Cardiac septum (tissue), 1 donor: ENCODE results near the gene DUS3L. TPM values are rescaled to one million over a fixed set of nuclear protein-coding genes. Genes with fewer than 3 reads are reported as not detected.

Source experiments
- DNase-seq: peaks from one replicate; pipeline ENCODE4 v3.0.0-alpha.2; 2020; ENCODE audit warnings: low spot score
- intact Hi-C: fragments of 100-400 bp; cut with DNase I; formaldehyde crosslinking; loops from one replicate; pipeline ENCODE4 v1.14.0; 2022
- total RNA-seq: library from RNA; stranded (reverse); fragmentation: NEBNext Ultra II Directional; extraction: Animal tissue kit (Norgen Biotek cat#: 25700); gene quantifications from one replicate; pipeline ENCODE4 v1.2.1, GENCODE V29; 2021
- donor health status: DM: no; HTN: no; CAD: no.

DUS3L gene
- total RNA-seq, 1 donor from 2014 or later: 21.6 TPM

- intact Hi-C loops: loop anchor here (5.0 kb wide), 1 partner anchor 164 kb away; no protein-coding TSS in a partner anchor
These were observed 12.4 kb upstream of the DUS3L start for GRCh38 chr19:5803441-5803751.

DNA sequence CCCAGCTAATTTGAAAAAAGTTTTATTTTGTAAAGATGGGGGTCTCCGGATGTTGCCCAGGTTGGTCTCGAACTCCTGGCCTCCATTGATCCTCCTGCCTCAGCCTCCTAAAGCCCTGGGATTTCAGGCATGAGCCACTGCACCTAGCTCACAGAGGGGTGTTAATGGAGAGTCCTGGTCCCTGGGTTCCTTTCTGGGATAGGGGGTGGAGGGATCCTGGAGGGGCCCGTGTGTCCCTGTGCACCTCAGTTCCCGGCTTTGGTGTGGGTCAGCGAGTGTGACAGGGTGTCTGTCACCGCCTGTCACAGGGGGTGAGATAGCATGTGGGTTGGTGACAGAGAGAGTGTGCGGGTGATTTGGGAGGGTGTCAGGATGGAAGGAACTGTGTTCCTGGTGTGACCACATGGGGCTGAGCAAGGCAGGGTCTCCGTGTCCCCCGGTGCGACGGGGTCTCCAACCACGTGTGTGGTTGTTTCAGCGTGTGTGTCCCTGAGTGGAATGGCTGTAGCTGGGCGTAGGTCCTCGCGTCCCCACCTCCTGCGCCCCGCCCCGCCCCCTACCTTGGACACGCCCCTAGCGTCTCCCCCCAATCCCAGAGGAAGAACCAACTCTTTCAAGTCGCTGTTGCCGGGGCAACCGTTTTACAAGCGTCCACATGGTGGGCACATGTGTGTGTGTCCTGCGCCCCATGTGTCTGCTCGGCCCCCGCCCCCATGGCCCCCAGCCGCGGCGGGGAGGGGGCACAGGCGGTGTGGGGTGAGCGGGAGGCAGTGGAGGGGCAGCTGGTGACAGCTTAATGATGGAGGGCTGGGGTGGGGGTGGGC, 11.0 kb upstream of the DUS3L start:
- no peak for DNase-seq
- intact Hi-C loops: loop anchor here (5.0 kb wide), 1 partner anchor 165 kb away; no protein-coding TSS in a partner anchor

More at GRCh38 chr19:5803441-5803751, 12.4 kb upstream of the DUS3L start:
- no peak for DNase-seq

DNA sequence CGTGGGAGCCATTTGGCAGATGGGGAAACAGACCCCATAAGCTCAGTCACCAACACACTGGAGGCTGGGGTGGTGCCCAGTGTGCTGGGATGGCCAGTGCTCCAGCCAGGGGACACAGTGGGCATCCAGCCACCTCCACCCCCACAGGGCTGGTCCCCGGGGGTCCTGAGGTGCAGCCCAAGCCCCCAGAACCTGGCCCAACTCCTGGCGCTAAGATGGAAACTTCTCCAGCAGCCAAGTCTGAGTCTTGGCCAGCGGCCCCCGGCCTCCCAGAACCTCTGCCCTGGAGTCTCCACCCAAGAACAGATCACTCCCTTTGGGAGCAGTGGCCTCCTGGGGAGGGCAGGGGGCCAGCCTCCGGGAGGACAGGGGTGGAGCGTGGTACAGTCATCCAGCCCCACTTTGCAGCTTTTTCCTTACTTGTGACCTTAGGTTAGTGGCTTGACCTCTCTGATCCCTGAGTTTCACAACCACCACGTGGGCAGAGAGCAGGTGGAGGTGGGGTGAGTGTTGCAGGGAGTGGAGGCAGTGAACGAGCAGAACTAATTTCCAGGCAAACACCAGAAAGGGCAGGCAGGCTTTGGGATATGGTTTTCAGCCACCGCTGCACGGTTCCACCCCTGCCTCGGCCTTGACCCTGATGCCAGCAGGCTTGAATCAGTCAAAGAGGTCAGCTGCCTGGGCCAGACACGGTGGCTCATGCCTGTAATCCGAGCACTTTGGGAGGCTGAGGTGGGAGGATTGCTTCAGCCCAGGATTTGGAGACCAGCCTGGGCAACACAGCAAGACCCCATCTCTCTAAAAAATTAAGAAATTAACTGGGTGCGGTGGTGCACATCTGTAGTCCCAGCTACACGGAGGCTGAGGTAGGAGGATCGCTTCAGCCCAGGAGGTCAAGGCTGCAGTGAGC, 9.7 kb upstream of the DUS3L start:
- no peak for DNase-seq
- intact Hi-C loops: loop anchor here (5.0 kb wide), 1 partner anchor 167 kb away; no protein-coding TSS in a partner anchor

- intact Hi-C loops: loop anchor here (5.0 kb wide), 1 partner anchor 168 kb away; no protein-coding TSS in a partner anchor
- peak; percentile 82 for DNase-seq
These were observed 8.6 kb upstream of the DUS3L start for GRCh38 chr19:5799247-5800241.

- intact Hi-C loops: no loop called here
- DNase-seq: no peak
These were observed 7.3 kb upstream of the DUS3L start for GRCh38 chr19:5798244-5798643.

DNA sequence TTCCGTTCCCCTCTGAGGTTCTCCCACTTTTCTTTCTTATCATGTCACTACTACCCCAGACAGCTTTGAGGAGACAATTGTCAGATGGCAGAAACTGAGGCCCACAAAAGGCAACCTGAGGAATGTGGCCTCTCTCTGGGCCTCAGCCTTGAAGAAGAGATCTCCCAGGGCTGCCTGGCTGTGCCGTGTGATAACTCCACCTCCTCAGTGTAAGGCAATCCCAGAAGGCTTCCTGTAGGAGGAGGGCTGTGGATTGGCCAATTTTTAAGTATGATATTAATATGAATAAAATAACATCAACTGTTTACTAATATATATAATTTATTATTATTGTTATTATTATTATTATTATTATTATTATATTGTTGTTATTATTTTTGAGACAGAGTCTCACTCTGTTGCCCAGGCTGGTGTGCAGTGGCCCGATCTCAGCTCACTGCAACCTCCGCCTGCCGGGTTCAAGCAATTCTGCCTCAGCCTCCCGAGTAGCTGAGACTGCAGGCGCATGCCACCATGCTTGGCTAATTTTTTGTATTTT, 4.5 kb upstream of the DUS3L start:
- no peak for DNase-seq
- intact Hi-C loops: no loop called here

DNA sequence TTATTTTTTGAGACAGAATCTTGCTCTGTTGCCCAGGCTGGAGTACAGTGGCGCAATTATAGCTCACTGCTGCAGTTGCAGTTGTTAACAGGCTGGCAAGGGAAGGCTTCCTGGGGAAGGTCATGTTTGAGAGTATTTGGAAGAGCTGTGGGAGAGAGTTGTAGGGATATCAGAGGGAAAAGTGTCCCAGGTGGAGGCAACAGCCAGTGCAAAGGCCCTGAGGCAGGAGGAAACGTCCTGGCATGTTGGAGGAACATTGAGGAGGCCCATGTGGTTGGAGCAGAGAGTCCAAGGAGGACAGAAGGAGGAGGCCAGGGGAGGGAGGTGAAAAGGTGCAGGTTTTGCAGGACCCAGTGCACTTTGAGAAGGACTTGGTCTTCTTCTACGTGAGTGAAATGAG, 2.2 kb upstream of the DUS3L start:
- intact Hi-C loops: loop anchor here (5.0 kb wide), 2 partner anchors 71 to 111 kb away; partner anchors contain the start of genes CATSPERD, HSD11B1L, LONP1 and MICOS13

GRCh38 chr19:5792224-5792623, 1.3 kb upstream of the DUS3L start:
- no peak for DNase-seq

More for the DNA sequence above, 2.2 kb upstream of the DUS3L start:
- no peak for DNase-seq

GRCh38 chr19:5789886-5790558, 941 bp downstream of the DUS3L start:
- intact Hi-C loops: loop anchor here (5.0 kb wide), 2 partner anchors 68 to 108 kb away; partner anchors contain the start of genes CATSPERD, HSD11B1L, LONP1 and MICOS13
- DNase-seq: no peak

More at GRCh38 chr19:5792224-5792623, 1.3 kb upstream of the DUS3L start:
- intact Hi-C loops: loop anchor here (5.0 kb wide), 2 partner anchors 70 to 110 kb away; partner anchors contain the start of genes CATSPERD, HSD11B1L, LONP1 and MICOS13

DNA sequence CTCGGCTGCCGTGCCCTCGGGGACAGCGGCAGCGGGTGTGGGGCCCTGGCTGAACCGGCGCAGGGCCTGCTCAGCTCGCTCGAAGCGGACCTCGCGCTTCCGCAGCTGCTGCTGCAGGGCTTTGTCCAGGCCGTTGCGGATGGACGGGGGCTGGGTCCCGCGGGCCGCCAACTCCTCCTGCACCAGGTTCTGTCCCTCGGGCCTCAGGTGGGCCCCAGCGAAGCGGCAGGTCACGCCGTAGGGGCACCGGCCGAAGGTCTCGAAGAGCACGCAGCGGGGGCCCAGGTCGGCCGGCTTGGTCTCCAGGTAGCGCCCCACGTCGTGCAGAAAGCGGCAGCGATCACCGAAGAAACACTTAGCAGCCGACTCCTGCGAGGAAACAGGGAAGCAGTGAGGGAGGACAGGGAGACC, 1.6 kb downstream of the DUS3L start:
- intact Hi-C loops: no loop called here
- no peak for DNase-seq

DNA sequence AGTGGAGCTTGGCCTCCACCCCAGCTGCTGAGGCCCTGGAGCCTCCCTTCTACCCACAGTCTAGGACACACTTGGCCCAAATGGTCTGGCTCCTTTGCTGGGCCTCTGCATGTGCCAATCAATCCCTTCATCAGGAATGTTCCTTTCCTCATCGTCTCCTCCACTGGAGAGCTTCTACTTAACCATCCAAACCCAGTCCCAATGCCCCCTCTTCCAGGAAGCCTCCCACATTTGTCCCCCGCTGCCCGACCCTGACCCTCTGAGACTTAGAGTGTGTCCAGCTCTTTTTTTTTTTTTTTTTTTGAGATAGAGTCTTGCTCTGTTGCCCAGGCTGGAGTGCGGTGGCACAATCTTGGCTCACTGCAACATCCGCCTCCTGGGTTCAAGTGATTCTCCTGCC, 2.5 kb downstream of the DUS3L start:
- intact Hi-C loops: no loop called here
- no peak for DNase-seq

DNA sequence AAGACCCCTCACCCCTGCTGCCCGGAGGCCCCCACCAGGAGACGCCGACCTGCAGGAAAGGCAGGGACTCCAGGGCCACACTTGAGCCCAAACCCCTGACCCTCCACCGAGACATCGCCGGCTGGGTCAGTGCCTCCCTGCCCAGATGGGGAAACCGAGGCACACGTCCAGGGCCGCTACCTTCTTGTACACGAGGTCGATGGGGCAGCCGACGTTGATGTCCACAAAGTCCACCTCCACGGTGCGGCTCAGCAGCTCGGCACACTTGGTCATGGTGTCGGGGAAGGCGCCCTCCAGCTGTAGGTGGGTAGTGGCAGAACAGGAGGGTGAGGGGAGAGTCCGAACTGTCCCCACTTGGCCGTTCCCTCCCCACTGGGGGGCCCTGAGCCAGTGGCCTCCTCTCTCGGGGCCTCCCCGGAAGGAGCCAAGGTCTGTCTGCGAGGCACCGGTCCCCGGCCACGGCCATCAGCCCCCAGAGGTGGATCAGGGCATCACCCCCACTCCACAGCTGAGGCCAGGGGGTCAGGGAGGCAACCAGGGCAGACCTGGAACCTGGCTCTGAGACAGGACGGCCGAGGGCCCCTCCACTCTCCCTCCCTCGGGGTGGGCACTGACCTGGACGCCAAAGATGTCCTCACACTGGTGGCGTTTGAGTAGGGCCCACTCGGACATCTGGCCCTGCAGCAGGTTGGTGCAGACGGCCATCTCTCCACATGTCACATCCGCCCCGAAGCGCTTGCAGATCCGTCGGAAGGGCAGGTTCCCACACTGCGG, 3.4 kb downstream of the DUS3L start:
- intact Hi-C loops: no loop called here
- DNase-seq: no peak

GRCh38 chr19:5786593-5787408, 4.2 kb downstream of the DUS3L start:
- intact Hi-C loops: no loop called here
- DNase-seq: no peak

DNA sequence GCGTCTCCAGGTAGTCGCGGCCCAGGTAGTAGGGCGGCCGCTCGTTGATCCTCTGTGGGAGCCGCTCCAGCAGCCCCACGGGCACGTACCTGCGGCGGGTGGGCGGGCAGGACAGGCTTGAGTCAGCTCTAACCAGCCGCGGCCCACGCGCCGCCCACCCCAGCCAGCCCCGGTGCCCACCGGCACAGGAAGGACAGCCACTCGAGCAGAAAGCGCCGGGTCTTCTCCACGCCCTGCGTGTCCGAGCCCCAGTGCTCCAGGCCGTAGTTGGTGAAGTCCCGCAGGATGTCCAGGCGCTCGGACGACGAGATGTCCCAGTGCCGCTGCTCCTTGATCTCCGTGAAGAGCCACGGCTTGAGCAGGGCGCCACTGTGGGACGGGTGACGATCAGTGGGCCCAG, 5.5 kb downstream of the DUS3L start:
- intact Hi-C loops: no loop called here
- no peak for DNase-seq

GRCh38 chr19:5784581-5785147, 6.3 kb downstream of the DUS3L start, which contains the start of gene PRR22:
Gene PRR22 (minus strand): TSS chr19:5784746. CDS start chr19:5784660, 86 bp downstream.
- intact Hi-C loops: no loop called here
- DNase-seq: no peak
